NCI-H526 treated with DMSO at 0.1 percent for 48 hours (cell line): ENCODE results near the gene C3AR1.
"Not testable (repeated sequence)": the region's sequence is repeated elsewhere in the genome, so short reads cannot be mapped to it uniquely, and the experiment has no call there.

Experiments used
- DNase-seq: peaks from one replicate; lab custom pipeline; 2025; lab: John Stamatoyannopoulos, UW

C3AR1 gene

GRCh38 chr12:8057839-8058238 lies 8.3 kb downstream of the C3AR1 start:
- DNase-seq = no peak

- no peak for DNase-seq
These were observed 8.9 kb downstream of the C3AR1 start for GRCh38 chr12:8057306-8057705.

GRCh38 chr12:8054816-8055215 lies 11.3 kb downstream of the C3AR1 start:
- DNase-seq = no peak

- DNase-seq = no peak
These were observed 13.5 kb downstream of the C3AR1 start for GRCh38 chr12:8052679-8053078.

GRCh38 chr12:8050600-8051250 lies 15.4 kb downstream of the C3AR1 start:
- DNase-seq = no peak

GRCh38 chr12:8048906-8049305 lies 17.3 kb downstream of the C3AR1 start:
- DNase-seq = no peak

- DNase-seq = no peak
These were observed 18.3 kb downstream of the C3AR1 start for GRCh38 chr12:8047842-8048241.

- peak; percentile 32 for DNase-seq
These were observed 19.9 kb downstream of the C3AR1 start for GRCh38 chr12:8045952-8046944.

- no peak for DNase-seq
These were observed 25.4 kb downstream of the C3AR1 start for GRCh38 chr12:8040791-8041190.

- peak; percentile 81 for DNase-seq
These were observed 27.5 kb downstream of the C3AR1 start for GRCh38 chr12:8038659-8039114.

- DNase-seq = no peak
These were observed 28.2 kb downstream of the C3AR1 start for GRCh38 chr12:8037947-8038346.

GRCh38 chr12:8037046-8037663 lies 29.0 kb downstream of the C3AR1 start:
- DNase-seq = no peak

- no peak for DNase-seq
These were observed 29.8 kb downstream of the C3AR1 start for GRCh38 chr12:8036346-8036745.

- no peak for DNase-seq
These were observed 30.6 kb downstream of the C3AR1 start for GRCh38 chr12:8035440-8036010.

GRCh38 chr12:8034802-8035201 lies 31.4 kb downstream of the C3AR1 start:
- no peak for DNase-seq

- no peak for DNase-seq
These were observed 32.8 kb downstream of the C3AR1 start for GRCh38 chr12:8033153-8034044.

- DNase-seq = peak; percentile 56
These were observed 33.7 kb downstream of the C3AR1 start, which contains the start of gene FOXJ2 for GRCh38 chr12:8032242-8033152. Gene FOXJ2, plus strand, starts transcription at chr12:8032716. Its CDS starts 7,117 bp downstream, at chr12:8039833.

GRCh38 chr12:8031872-8032241 lies 34.3 kb downstream of the C3AR1 start:
- DNase-seq = peak; percentile 37

- not testable (repeated sequence) for DNase-seq
These were observed 35.1 kb downstream of the C3AR1 start for GRCh38 chr12:8031017-8031416.

GRCh38 chr12:8030189-8030588 lies 36.0 kb downstream of the C3AR1 start:
- DNase-seq = no peak
